ENCODE data around the gene AATK.
"Not testable (repeated sequence)": the region's sequence is repeated elsewhere in the genome, so short reads cannot be mapped to it uniquely, and the experiment has no call there.

Gene AATK

GRCh38 chr17:81162491-81162890 is 3.5 kb downstream of the AATK start:
- no peak for DNase-seq (ENCODE audit: low read depth)

DNA sequence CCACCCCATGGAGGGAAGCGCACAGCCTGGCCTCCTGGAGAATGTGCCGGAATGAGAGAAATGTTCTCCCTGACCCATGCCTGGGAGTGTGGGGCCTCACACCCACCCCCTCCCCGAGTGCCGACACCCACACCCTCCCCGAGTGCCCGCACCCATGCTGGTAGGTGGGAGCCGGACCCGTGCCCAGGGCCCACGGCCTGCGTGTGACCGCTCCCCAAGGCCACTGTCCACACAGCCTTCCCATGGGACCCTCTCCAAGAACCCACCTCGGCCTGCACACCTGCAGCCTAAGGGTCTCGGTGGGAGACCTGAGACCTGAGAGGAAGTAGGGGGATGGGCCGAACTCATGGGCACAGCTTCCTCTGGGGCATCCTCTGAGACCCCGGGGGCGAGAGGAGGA is 4.0 kb downstream of the AATK start:
- no peak for DNase-seq (ENCODE audit: low read depth)

- DNase-seq (ENCODE audit: low read depth): no peak
Observed at GRCh38 chr17:81161536-81161935, 4.5 kb downstream of the AATK start.

DNA sequence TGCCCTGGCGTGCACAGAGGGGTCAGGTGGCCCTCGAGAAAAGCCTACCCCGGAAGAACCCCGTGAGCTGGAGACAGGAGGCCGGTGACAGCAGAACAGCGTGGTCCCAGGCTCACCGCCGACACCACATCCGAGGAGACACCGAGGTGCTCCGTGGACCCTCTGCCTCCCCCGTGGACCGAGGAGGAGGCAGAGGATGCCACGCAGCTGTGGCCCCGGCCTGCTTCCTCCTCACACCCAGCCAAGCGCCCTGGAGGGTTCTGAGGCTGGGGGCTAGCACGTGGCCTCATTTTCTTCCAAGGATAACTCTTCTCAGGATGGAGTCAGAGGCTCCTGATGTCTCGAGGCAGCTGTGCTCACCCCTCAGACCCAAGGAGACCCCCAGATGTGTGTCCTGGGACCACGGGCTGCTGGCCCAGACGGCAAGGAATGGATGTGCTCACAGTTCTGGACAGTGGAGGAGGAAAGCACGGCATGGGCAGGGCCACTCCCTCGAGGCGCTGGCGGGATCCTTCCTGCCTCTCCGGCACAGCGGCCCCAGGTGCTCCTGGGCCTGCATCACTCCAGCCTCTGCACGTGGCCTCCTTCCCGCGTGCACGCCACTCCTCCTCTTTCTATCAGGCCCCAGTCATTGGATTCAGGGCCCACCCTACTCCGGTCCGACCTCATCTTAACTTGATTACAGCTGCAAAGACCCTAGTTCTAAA is 5.1 kb downstream of the AATK start:
- no peak for DNase-seq (ENCODE audit: low read depth)

DNA sequence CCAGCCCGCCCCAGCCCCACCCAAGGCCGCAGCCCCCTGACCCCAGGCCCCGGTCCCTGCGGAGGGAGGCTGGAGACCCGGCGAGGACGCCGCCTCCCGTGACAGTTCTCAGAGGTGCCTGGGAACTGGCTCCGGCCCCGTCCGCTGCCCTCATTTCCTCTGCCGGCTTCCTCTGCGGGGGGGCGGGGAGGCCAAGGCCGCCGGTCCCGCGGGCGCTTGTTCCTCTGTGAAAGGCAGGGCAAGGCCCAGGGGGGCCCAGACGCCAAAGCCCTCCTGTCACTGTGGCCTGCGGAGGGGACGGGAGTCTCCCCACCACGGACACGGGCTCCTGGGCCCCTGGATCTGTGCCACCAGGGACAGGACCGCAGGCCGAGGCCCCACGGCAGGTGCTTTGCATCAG is 5.7 kb downstream of the AATK start:
- DNase-seq (ENCODE audit: low read depth): no peak

DNA sequence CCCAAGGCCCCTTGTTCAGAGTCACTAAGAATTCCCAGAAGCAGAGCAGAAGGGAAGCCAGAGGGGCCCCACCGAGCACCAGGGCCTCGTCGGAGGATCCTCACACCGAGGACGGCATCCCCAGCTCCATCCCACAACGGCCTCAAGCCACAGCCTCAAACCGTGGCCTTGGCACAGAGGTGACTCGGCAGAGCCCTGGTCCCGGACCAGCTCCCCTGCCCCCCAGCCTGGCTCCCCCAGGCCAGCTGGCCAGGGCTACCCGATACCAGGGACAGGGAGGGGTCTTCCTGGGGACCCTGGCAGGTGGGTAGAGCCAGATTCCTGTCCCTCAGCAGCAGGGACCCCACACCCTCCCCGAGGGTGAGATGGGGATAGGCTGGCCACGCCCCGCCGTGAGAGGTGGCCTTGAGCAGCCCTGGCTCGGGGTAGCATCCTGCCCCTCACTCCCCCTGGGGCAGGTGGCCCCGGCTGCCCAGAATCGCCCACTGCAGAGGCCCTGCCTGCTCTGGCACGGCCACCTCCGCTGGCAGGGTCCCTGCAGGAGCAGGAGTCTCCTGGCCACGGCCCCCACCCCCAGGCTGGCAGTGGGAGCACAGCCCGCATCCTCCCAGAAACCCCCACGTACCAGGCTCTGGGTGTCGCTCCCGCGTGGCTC is 6.3 kb downstream of the AATK start:
- no peak for DNase-seq (ENCODE audit: low read depth)

GRCh38 chr17:81158688-81159590 is 7.1 kb downstream of the AATK start:
- no peak for DNase-seq (ENCODE audit: low read depth)

- no peak for DNase-seq (ENCODE audit: low read depth)
Observed at GRCh38 chr17:81157848-81158687, 8.0 kb downstream of the AATK start.

DNA sequence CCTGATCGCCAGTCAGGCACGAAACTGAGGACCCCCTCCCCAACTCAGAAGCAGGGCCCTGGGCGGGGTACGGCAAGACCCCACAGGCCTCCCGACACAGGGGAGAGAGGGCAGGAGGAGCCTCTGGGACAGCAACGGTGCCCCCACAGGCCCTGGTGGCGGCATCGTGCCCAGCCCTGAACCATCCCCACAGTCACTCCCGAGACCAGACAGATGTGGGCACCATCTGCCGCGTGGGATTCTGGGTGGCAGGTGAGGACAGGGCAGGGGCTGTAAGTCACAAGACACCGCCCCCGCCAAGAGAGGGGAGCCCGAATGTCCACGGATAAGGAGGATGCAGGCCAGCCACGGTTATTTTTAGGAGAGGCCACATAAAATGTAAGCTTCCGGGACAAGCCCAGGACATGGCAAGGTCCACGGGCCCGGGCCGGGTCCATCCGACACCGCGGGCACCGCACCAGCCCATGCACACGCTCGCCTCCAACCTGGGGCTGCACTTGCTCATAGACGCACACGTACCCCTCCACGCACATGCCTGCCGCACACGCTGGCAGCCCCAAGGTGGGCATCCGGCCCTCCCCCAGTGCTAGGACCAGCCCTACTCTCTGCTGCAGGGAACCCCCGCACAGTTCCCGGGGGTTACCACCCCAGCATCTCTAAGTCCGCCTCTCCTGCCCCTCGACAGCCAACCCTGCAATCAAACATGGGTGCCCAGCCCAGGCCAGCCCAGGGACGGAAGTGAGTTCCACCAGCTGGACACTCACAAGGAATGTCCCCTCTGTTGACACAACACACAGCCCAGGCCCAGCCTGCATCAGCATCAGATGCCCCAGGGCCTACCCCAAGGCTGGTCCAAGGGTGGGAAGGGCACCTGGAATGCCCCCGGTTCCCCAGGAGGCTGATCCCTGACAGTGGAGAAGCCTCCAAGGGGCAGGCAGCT is 8.9 kb downstream of the AATK start:
- DNase-seq (ENCODE audit: low read depth): no peak

DNA sequence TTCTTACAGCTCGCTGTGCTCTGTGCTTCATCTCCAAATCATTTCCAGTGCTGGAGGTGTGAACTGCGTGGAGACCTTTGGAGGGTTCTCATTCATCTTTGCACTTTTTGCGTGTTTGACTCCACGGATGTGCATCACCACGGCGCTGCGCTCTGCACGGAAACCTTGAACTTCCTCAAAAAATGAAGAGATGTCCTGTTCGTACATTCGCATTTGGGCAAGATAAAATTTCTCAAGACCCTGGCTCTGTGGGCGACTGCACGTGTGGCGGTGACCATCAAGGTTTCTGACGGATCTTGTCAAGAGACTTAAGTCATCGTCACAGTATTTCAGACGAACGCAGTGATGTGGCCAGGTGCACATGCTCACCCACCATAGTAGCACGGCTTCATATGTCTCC is 11.1 kb downstream of the AATK start:
- DNase-seq (ENCODE audit: low read depth): no peak

DNA sequence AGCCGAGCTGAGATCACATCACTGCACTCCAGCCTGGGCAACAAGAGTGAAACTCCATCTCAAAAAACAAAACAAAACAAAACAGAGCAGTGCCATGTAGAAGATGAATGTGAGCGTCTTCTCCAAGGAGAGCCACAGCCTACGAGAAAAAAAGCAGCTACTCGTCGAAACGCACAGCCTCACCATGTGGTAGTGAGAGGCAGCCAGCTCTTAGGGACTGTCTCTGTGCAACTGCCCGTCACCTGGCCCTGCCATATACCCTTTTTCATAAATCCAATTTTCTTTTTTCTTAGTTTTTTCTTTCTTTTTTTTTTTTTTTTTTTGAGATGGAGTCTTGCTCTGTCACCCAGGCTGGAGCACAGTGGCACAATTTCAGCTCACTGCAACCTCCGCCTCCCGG is 12.0 kb downstream of the AATK start:
- not testable (repeated sequence) for DNase-seq (ENCODE audit: low read depth)

DNA sequence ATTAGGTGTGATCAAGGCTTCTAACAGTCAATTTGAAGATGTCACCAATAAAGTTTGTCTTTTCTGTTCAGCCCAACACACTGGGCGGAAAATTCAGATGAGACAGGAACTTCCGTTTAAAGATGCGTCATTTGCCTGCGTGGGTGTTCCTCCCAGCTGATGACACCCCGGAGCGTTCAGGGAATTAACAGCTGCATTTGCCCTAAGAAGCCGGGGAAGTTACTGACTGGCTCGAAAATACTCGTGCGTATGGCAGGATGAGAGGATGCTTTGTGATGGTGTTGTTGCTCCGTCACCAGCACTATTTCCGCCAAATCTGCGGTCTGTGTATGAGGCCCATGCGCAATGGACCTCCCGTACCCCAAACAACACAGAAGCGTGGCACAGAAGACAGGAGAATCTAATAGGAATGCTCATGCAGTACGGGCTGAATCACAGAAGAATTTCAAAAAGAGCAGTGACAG is 12.6 kb downstream of the AATK start:
- DNase-seq (ENCODE audit: low read depth): no peak

- DNase-seq (ENCODE audit: low read depth): no peak
Observed at GRCh38 chr17:81152288-81152828, 13.7 kb downstream of the AATK start.

DNA sequence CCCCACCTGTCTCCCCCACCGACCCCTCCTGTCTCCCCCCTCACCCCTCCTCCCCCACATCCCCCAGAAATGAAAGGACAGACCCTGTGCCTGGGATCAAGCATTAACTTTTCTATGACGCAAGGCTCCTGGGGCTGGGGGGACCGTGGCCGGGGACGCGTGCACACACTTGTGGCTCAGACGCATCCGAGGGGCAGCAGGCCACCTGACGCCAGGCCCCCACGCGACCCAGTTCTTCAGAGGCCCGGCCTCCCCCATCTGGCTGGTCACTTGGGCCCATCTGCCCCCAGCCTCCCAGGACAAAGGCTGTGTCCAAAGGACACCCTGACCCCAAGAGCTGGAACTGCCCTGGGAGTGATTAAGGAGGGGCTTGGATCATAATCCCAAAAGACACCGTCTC is 14.7 kb downstream of the AATK start:
- no peak for DNase-seq (ENCODE audit: low read depth)

- no peak for DNase-seq (ENCODE audit: low read depth)
Observed at GRCh38 chr17:81150377-81151077, 15.5 kb downstream of the AATK start.

DNA sequence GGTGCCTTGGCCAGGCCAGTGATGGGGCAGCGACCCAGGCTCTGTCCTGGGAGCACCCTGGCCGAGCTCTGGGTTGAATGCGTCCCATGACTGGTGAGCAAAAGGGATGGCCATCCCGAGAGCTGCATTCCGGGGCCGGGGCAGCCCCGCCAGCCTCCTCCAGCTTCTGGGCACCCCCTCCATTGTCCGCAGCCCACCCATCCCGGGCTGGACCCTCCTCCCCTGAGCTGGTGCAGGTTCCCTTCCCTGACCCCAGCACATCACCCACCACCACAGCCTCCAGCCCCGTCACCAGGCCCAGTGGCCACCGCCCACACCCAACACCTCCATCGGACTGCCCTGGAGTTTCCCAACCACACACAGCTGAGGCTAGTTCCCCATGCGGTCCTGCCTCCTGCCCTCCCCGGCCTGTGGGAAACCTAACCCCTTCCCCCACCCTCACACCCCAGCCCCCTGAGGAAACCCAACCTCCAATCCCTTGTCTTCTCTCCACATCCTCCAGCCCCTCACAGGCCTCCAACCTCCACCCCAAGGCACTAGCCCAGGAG is 17.0 kb downstream of the AATK start:
- no peak for DNase-seq (ENCODE audit: low read depth)

DNA sequence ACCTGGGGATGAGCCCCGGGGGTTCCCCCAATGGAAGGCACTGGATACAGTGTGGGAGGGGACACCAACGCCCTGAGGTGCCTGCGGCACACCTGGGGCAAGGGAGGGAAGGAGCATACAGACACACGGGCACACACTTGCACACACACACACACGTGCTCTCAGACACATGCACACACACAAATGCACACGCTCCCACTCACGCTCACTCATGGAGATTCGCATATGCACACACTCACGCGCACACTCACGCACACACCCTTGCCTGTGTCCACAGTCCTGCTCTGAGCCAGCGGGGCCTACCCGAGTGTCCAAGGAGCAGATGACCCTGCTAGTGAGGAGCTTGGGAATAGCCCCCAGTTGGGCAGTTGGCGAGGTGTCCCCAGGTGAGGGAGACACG is 17.4 kb downstream of the AATK start:
- DNase-seq (ENCODE audit: low read depth): no peak

DNA sequence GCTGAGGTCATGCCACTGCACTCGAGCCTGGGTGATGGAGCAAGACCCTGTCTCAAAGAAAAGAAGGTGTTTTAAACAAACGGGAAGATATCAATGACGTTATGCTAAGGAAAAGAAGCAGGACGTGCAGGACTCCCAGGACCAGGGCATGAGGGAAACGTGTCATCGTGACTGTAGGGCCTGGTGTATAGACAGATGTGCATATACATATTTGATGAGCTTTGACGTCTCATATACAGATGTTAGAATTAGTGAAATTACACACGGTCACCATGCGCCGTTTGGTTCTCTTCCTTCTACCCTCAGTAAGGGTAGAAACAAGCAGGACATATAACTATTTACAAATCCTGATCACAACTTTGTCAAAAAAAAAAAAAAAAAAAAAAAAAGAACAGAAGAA is 18.3 kb downstream of the AATK start:
- DNase-seq (ENCODE audit: low read depth): no peak

DNA sequence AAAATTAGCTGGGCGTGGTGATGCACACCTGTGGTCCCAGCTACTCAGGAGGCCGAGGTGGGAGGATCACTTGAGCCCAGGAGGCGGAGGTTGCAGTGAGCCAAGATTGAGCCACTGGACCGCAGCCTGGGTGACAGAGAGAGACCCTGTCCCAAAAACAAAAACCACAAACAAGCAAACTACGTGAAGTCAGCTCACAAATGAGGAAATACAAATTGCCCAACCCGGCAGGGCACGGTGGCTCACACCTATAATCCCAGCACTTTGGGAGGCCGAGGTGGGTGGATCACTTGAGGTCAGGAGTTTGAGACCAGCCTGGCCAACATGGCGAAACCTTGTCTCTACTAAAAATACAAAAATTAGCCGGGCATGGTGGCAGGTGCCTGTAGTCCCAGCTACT is 19.8 kb downstream of the AATK start:
- DNase-seq (ENCODE audit: low read depth): not testable (repeated sequence)

GRCh38 chr17:81144423-81144781 is 21.6 kb downstream of the AATK start:
- DNase-seq (ENCODE audit: low read depth): no peak
